HL-60 (cell line): ENCODE data around the gene PTPRO.

Experiments used
- DNase-seq, 2 experiments: peaks; one replicate each; pipeline ENCODE4 v3.0.0-alpha.2; 2010 to 2020; ENCODE audit warnings: low read depth in 1 of 2, low spot score in 1 of 2
- H3K27ac ChIP-seq: fragments of 250-450 bp; sonication (Bioruptor Pico); replicated peaks from 2 replicates; pipeline ENCODE4 v1.5.1; 2020; ENCODE audit warnings: mild to moderate bottlenecking, moderate library complexity
- H3K27me3 ChIP-seq: fragments of 250-450 bp; sonication (Bioruptor Pico); 2 replicates; pipeline ENCODE4 v1.5.1; 2021; ENCODE audit warnings: mild to moderate bottlenecking, moderate library complexity; ENCODE audit not compliant: insufficient read depth, poor library complexity, severe bottlenecking
- H3K4me3 ChIP-seq: replicated peaks from 2 replicates; pipeline ENCODE4 v1.5.1; 2011; ENCODE audit warnings: mild to moderate bottlenecking, control low read depth, low read length; ENCODE audit not compliant: insufficient read depth
- GABPA ChIP-seq: IDR thresholded peaks from 2 replicates; pipeline ENCODE4 v1.6.1; 2012; ENCODE audit warnings: low read depth
- POLR2AphosphoS5 ChIP-seq: IDR thresholded peaks from 2 replicates; pipeline ENCODE4 v1.6.1; 2012; ENCODE audit warnings: low read depth
- SPI1 ChIP-seq: IDR thresholded peaks from 2 replicates; pipeline ENCODE4 v1.6.1; 2012; ENCODE audit warnings: low read depth, mild to moderate bottlenecking, borderline replicate concordance
- TF ChIP-seq, protein P1 (sequence below): IDR thresholded peaks from one replicate; pipeline ENCODE4 v1.5.1; 2011; ENCODE audit warnings: low read length, control low read depth, inconsistent platforms; ENCODE audit not compliant: insufficient read depth
- TF ChIP-seq, protein P2 (sequence below): IDR thresholded peaks from 2 replicates; pipeline ENCODE4 v1.6.1; 2012; ENCODE audit warnings: low read depth; ENCODE audit not compliant: insufficient replicate concordance

PTPRO gene

DNA sequence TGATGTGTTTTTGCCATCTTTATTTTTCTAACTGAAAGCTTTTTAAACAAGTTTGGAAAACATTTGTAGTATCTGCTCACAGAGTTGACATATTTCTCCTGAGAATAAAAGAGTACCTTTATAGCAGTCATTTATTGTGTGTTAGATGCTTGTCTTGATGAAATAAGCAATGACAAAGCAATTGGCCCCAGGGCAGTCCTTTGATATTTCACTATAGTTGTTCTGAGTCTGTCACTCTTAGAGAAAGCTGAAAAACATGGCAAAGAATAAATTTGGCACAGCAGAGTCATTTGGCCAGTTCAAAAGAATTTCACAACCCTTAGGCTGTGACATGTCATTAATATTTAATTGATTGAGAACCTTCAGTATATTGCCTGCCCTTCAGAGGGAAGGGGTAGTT is 166.2 kb downstream of the PTPRO start:
- no peak overlapping the region for H3K27ac ChIP-seq
- H3K27me3 ChIP-seq = no peaks in the 10 kb centered on the region
- TF ChIP-seq, protein P1, sequence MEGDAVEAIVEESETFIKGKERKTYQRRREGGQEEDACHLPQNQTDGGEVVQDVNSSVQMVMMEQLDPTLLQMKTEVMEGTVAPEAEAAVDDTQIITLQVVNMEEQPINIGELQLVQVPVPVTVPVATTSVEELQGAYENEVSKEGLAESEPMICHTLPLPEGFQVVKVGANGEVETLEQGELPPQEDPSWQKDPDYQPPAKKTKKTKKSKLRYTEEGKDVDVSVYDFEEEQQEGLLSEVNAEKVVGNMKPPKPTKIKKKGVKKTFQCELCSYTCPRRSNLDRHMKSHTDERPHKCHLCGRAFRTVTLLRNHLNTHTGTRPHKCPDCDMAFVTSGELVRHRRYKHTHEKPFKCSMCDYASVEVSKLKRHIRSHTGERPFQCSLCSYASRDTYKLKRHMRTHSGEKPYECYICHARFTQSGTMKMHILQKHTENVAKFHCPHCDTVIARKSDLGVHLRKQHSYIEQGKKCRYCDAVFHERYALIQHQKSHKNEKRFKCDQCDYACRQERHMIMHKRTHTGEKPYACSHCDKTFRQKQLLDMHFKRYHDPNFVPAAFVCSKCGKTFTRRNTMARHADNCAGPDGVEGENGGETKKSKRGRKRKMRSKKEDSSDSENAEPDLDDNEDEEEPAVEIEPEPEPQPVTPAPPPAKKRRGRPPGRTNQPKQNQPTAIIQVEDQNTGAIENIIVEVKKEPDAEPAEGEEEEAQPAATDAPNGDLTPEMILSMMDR = no peak
- no peak for TF ChIP-seq SPI1
- TF ChIP-seq POLR2AphosphoS5 = no peak
- TF ChIP-seq, protein P2, sequence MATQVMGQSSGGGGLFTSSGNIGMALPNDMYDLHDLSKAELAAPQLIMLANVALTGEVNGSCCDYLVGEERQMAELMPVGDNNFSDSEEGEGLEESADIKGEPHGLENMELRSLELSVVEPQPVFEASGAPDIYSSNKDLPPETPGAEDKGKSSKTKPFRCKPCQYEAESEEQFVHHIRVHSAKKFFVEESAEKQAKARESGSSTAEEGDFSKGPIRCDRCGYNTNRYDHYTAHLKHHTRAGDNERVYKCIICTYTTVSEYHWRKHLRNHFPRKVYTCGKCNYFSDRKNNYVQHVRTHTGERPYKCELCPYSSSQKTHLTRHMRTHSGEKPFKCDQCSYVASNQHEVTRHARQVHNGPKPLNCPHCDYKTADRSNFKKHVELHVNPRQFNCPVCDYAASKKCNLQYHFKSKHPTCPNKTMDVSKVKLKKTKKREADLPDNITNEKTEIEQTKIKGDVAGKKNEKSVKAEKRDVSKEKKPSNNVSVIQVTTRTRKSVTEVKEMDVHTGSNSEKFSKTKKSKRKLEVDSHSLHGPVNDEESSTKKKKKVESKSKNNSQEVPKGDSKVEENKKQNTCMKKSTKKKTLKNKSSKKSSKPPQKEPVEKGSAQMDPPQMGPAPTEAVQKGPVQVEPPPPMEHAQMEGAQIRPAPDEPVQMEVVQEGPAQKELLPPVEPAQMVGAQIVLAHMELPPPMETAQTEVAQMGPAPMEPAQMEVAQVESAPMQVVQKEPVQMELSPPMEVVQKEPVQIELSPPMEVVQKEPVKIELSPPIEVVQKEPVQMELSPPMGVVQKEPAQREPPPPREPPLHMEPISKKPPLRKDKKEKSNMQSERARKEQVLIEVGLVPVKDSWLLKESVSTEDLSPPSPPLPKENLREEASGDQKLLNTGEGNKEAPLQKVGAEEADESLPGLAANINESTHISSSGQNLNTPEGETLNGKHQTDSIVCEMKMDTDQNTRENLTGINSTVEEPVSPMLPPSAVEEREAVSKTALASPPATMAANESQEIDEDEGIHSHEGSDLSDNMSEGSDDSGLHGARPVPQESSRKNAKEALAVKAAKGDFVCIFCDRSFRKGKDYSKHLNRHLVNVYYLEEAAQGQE = no peak
- TF ChIP-seq GABPA = no peak

DNA sequence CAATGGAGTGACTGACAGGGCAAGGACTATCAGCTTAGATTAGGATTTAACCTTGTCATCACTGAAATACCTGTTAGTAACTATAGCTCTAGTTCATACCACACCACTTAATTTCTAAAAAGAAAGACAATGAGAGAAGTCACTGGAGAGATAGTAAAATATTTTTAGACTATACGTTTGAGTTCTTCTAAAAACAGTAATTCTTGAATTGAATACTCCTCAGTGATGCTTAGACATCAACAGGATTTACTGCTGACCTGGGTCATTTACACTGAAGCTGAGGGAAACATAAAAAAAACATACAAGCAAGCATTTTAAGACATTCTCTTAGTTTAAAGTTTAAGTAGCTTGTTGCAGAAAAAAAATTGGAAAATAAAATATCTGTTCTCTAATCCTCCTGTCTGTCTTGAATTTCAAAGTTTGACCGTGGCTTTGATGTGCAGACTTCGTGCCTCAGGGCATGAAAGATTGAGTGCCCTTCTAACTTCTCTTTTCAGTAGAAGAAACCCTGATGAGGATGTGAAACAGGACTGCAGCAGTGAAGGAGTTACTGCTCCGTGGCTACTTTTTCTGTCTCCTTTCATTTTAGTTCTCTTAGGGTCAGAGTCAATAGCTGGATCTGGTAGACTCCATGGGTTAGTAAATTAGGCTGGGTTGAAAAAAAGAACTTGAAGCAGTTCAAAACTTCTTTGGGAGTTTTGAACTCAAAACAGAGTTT is 172.2 kb downstream of the PTPRO start:
- TF ChIP-seq, protein P1 = no peak
- TF ChIP-seq POLR2AphosphoS5 = no peak
- TF ChIP-seq, protein P2 = no peak
- TF ChIP-seq SPI1 = no peak
- TF ChIP-seq GABPA = no peak
- H3K27me3 ChIP-seq = no peaks in the 10 kb centered on the region
- no peak overlapping the region for H3K27ac ChIP-seq
- no peak overlapping the region for H3K4me3 ChIP-seq
- DNase-seq = no peak

More for the DNA sequence above, 166.2 kb downstream of the PTPRO start:
- DNase-seq = no peak
- H3K4me3 ChIP-seq = no peak overlapping the region

DNA sequence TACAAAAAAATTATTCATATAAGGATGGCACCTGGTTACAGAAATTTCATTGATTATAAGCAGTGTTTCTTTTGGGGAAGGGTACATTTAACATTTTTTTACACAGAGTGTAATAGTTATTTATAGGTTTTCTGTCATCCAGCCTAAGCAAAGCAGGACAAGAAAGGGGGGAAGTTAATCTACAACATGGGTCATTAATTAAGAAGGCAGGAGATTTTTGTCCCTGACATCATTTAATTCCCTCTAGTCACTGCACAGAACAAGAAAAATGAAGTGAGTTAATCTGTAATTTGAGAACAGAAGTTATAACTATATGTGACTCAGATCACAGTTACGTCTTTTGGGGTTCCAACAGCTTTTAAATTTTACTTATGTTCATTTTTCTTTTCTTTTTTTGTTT is 173.4 kb downstream of the PTPRO start:
- Histone ChIP-seq H3K27ac (no peak overlapping the region), H3K27me3 (no peaks in the 10 kb centered on the region), H3K4me3 (no peak overlapping the region)
- TF ChIP-seq SPI1 (no peak), GABPA (no peak), POLR2AphosphoS5 (no peak)
- TF ChIP-seq, protein P2 = no peak
- TF ChIP-seq, protein P1 = no peak
- DNase-seq = no peak
